Measurements from ENCODE around the gene DMC1.
"Not testable (repeated sequence)": the region's sequence is repeated elsewhere in the genome, so short reads cannot be mapped to it uniquely, and the experiment has no call there.

DMC1 gene, protein sequence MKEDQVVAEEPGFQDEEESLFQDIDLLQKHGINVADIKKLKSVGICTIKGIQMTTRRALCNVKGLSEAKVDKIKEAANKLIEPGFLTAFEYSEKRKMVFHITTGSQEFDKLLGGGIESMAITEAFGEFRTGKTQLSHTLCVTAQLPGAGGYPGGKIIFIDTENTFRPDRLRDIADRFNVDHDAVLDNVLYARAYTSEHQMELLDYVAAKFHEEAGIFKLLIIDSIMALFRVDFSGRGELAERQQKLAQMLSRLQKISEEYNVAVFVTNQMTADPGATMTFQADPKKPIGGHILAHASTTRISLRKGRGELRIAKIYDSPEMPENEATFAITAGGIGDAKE

DNA sequence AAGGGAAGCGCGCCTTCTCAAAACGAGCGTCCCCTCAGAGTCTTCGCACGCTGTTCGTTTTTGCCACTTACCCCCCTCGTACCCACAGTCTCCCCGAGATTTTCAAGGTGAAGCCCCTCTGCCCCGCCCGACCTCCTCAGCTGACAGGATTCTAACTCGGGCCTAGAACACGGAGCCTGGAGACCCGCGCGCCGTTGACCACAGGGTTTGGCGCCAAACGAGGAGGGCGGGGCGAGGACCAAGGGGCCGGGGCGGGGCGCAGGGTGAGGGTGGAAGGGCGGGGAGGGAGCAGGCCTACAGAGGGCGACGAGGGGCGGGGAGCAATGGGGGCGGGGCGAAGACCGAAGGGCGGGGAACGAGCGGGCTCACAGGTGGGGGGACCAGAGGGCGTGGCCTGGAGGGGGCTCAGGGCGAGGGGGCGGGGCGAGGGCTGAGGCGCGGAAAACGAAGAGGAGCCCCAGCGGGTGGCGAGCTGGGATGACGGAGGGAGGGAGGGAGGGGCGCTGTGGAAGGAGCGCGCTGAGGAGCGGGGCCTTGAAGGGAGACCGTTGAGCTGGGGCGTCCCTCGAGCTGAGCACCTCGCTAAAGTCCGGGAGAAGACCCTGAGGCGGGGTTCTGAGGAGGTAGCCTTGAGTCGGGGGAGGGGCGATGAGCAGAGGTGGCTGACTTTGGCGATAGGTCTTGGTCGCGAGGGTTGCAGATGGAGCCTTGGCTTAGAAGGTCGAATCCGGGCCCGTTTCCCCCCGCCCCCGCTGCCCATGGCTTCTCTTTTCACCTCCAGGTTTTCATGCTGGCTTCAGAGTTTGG, at the start of gene DMC1:
TSS of gene DMC1 (minus strand) at position 212 of the 807 bp plus-strand sequence. CDS start 1,927 bp downstream, outside the sequence.
- ChIA-PET POLR2A (interaction anchor here (0.6 kb wide), 1 partner anchor 16 kb away, joined by 4 read pairs; no protein-coding TSS in a partner anchor), CTCF (interaction anchor here (0.7 to 3.8 kb wide), 7 partner anchors 7 to 516 kb away, joined by 3 to 79 read pairs (median 3); partner anchors contain the start of genes PICK1 and TOMM22)

DNA sequence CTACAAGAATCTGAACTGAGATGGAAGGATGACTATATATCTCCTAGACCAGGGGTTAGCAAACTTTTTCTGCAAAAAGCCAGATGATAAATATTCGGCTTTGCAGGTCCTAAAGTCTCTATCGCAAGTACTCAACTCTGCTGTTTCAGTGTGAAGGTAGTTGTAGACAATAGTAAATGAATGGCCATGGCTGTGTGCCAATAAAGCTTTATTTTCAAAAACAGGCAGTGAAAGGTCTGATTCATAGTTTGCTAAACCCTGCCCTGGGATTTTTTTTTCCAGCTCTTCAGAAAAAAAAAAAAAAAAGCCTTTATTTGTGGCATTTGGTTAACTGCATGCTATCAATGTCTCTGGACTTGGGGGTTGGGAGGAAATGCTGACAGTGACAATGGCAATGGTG, 48.7 kb upstream of the DMC1 start:
- DNase-seq (ENCODE audit: low read depth, low spot score): no peak
- no peak overlapping the region for H3K4me3 ChIP-seq (ENCODE audit: low read depth, low read length)
- POLR2A ChIA-PET: no interaction called here
- TF ChIP-seq, protein P1, sequence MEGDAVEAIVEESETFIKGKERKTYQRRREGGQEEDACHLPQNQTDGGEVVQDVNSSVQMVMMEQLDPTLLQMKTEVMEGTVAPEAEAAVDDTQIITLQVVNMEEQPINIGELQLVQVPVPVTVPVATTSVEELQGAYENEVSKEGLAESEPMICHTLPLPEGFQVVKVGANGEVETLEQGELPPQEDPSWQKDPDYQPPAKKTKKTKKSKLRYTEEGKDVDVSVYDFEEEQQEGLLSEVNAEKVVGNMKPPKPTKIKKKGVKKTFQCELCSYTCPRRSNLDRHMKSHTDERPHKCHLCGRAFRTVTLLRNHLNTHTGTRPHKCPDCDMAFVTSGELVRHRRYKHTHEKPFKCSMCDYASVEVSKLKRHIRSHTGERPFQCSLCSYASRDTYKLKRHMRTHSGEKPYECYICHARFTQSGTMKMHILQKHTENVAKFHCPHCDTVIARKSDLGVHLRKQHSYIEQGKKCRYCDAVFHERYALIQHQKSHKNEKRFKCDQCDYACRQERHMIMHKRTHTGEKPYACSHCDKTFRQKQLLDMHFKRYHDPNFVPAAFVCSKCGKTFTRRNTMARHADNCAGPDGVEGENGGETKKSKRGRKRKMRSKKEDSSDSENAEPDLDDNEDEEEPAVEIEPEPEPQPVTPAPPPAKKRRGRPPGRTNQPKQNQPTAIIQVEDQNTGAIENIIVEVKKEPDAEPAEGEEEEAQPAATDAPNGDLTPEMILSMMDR (IDR thresholded peaks at IDR 0.05; ENCODE audit: insufficient read depth, low read length, missing control alignments): no peak
- CTCF ChIA-PET: no interaction called here

More for the DNA sequence above, at the start of gene DMC1:
- H3K4me3 ChIP-seq (ENCODE audit: low read depth, low read length): peak within 1 kb of the TSS; percentile 75
- TF ChIP-seq, protein P1 (IDR thresholded peaks at IDR 0.05; ENCODE audit: insufficient read depth, low read length, missing control alignments): no peak
- DNase-seq (ENCODE audit: low read depth, low spot score): no peak

DNA sequence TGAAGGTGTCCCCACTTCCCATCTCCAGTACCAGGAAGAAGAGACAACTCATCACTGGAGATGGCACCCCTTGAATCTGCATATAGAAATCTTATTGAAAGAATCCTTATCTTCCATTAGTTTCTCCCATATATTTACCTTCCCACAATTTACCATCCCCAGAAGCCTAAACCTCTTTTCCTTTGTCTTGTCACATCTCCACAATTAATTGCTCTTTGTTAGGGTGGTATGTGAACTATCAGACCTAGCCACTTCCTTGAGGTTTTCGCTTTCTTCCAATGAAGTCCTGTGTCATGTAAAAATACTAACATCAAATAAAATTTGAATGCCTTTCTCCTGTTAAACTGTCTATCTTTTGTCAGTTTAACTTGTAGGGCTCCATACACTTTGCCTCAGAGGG, 48.3 kb upstream of the DMC1 start:
- POLR2A ChIA-PET: no interaction called here
- no peak overlapping the region for H3K4me3 ChIP-seq (ENCODE audit: low read depth, low read length)
- TF ChIP-seq, protein P1 (IDR thresholded peaks at IDR 0.05; ENCODE audit: insufficient read depth, low read length, missing control alignments): no peak
- no peak for DNase-seq (ENCODE audit: low read depth, low spot score)
- CTCF ChIA-PET: no interaction called here

DNA sequence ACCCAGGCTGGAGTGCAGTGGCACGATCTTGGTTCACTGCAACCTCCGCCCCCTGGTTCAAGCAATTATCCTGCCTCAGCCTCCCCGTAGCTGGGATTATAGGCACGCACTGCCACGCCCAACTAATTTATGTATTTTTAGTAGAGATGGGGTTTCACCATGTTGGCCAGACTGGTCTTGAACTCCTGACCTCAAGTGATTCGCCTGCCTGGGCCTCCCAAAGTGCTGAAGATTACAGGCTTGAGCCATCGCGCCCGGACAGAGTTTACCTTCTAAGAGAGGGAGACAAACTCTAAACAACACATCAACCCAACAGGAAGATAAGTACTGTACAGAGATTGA, 45.1 kb upstream of the DMC1 start:
- CTCF ChIA-PET; H3K4me3 ChIP-seq (ENCODE audit: low read depth, low read length); POLR2A ChIA-PET; DNase-seq (ENCODE audit: low read depth, low spot score): not testable (repeated sequence)

DNA sequence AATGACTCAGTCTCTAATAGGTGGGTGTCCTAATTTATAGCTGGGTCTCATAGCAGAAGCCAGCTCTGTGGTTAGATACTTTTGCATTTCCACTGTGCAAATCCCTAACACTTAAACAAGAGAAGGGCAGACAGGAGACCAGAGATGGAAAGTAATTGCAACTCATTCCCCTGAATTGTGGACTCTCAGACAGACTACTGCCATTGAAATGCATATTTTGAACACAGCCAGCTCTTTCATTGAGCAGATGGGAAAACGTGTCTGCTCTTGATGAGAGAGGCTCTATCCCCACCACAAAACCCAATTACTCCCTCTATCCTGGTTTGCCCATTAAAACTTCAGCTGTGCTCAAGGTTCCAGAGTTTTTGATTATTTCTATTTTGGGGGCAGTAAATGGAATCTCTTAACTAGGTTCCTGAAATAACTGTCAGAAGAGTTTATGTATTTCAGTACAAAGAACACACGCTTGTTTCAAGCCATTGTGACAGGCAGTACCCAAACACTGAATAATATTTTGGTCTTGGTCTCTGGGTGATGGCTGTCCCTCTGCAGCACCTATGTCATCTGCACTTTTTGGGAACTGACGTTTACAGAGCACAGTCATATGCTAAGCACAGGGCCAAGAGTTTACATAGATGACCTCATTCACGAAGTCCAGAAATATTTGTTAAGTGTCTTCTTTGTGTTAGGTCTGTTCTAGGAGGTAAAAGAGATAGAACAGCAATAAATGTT, 44.5 kb upstream of the DMC1 start:
- no peak for DNase-seq (ENCODE audit: low read depth, low spot score)
- ChIA-PET CTCF (no interaction called here), POLR2A (no interaction called here)
- no peak overlapping the region for H3K4me3 ChIP-seq (ENCODE audit: low read depth, low read length)
- TF ChIP-seq, protein P1 (IDR thresholded peaks at IDR 0.05; ENCODE audit: insufficient read depth, low read length, missing control alignments): no peak

DNA sequence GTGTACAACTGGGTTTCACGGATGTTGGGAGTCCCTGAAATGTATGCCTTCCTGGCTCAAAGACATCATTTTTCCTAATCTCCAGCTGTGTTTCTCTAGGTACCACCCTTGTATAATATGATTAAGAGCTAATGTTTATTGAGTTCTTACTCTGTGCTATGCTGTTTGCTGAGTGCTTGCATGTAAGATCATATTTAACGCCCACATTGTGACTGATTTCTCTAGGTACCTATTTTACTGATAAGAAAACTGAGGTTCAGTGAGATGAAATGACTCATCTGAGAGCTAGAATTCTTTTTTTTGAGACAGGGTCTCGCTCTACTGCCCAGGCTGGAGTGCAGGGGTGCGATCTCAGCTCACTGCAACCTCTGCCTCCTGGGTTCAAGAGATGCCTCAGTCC, 43.6 kb upstream of the DMC1 start:
- H3K4me3 ChIP-seq (ENCODE audit: low read depth, low read length): no peak overlapping the region
- TF ChIP-seq, protein P1 (IDR thresholded peaks at IDR 0.05; ENCODE audit: insufficient read depth, low read length, missing control alignments): no peak
- CTCF ChIA-PET: interaction anchor here (1.2 kb wide), 1 partner anchor 10 kb away, joined by 4 read pairs; no protein-coding TSS in a partner anchor
- POLR2A ChIA-PET: no interaction called here
- no peak for DNase-seq (ENCODE audit: low read depth, low spot score)

Measured in AG04449 (cell line).